GM12874 (cell line): Measurements from ENCODE around the gene AMOT.

Experiments
- TF ChIP-seq, protein P1 (sequence below): IDR thresholded peaks from 2 replicates; pipeline ENCODE4 v1.5.1; 2011; ENCODE audit warnings: low read depth, mild to moderate bottlenecking, control low read depth, low read length, moderate library complexity; ENCODE audit not compliant: insufficient read depth

AMOT gene

DNA sequence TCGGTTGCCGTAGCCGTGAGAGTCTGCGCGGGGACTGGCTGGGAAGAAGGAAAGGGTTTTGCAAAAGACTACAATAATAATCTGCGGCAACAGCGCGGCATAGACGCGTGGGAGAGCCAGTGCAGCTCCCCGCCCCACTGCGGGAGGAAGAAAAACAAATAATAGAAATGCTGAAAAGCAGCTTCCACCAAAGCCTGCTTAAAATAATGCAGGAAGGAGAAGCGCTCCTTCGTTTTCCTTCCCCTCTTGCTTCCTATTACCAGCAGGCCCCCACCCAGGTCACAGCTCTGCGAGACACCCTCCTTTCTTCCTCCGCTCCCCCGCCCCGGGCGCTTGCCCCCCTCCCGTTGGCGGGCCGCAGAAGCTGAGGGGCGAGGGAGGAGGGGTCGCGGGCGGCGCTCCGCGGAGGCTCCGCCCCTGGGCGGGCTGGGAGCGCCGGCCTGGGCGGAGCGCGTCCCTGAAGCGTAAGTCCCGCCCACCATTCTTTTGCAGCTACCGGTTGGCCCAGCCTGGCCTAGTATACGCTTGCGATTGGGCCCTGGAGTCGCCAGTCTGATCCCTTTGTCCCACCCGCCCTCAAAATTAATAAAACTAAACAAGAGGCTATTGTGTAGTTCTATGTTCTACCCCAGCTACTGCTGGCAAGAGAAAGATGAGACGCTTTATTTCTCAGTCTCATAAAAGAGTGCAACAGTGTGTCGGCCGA lies 636 bp upstream of the AMOT start:
- TF ChIP-seq, protein P1, sequence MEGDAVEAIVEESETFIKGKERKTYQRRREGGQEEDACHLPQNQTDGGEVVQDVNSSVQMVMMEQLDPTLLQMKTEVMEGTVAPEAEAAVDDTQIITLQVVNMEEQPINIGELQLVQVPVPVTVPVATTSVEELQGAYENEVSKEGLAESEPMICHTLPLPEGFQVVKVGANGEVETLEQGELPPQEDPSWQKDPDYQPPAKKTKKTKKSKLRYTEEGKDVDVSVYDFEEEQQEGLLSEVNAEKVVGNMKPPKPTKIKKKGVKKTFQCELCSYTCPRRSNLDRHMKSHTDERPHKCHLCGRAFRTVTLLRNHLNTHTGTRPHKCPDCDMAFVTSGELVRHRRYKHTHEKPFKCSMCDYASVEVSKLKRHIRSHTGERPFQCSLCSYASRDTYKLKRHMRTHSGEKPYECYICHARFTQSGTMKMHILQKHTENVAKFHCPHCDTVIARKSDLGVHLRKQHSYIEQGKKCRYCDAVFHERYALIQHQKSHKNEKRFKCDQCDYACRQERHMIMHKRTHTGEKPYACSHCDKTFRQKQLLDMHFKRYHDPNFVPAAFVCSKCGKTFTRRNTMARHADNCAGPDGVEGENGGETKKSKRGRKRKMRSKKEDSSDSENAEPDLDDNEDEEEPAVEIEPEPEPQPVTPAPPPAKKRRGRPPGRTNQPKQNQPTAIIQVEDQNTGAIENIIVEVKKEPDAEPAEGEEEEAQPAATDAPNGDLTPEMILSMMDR = no peak

- TF ChIP-seq, protein P1 = no peak
These were observed 775 bp downstream of the AMOT start for GRCh38 chrX:112839856-112840255.

DNA sequence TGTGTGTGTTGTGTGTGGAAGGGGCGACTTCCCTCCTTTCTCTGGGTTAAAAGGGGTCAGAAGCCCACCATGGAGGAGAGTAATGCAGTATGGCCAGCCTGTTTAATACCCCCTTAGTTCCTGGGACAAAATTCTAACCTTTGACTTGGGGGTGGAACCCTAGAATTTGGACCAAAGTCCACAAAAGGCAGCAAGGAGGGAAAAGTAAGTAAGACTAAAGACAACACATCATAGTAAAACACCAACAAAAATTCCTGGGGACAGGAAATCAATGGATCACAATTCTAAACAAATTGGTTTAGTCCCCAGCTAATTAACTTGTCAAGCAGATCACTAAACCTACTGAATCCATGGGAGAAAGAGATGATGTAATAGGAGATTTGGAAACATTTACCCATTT lies 3.1 kb downstream of the AMOT start:
- TF ChIP-seq, protein P1 = no peak

GRCh38 chrX:112835019-112835418 lies 5.6 kb downstream of the AMOT start:
- TF ChIP-seq, protein P1 = no peak

DNA sequence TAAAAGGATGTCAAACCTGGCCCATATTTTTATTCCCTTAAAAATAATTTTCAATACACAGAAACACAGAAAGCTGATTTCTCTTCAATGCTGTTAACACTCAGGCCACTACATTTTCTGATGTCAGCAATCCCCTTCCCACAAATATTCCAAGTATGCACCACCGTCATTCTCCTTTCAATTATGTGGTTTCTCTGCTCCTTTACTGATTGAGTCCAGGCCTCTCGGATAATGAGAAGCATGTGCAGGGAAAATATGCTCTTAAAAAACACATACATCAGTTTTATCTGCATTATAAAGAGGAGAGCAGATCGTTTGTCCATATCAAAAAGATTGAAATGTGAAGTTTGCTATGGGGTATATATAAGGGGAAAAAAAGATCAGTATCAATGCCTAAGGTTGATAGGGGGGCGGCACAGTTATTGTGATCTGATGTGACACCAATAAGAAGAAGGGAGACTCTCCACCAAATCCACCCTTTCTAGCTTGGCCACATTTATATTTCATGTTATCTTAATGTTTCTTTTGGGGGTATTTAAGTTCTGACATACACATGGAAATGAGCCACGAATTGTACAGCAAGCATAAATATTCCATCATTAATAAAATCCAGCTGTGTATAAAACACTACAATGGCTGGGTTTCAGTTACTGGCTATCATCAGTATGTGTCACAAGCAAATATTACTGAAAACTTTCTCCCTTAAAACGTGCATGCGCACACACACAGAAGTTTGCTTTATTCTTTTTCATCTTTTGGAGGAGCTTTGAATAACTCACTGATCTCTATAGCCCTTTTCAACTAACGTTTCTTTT lies 6.4 kb downstream of the AMOT start:
- TF ChIP-seq, protein P1 = no peak

GRCh38 chrX:112832481-112833095 lies 8.0 kb downstream of the AMOT start:
- TF ChIP-seq, protein P1 = no peak

DNA sequence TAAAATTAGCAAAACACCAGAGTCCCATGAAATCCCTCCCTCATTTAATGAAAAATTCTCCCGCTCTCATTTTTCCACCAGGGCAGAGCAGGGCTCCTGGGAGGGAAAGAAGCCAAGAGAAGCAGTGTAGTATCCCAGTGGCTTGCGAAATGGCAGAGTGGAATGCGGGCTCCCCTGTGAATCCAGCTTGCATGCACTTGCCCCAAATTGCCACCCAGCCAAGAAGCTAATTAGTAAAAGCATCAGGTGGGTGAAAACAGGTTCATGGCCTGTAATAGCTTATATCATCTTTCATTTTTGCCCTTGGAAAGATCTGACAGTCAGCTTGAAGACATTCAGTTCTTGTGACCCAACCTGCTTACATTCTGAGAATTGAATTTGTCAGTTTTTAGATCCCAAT lies 10.1 kb downstream of the AMOT start:
- TF ChIP-seq, protein P1 = no peak
